HG02870 (cell line): Measurements from ENCODE around the gene LCMT1.
"Not testable (repeated sequence)": the region's sequence is repeated elsewhere in the genome, so short reads cannot be mapped to it uniquely, and the experiment has no call there.

Source experiments
- ATAC-seq: cut with Tn5 transposase; IDR thresholded peaks from one replicate; pipeline ENCODE4 v1.9.1; 2021; ENCODE audit warnings: mild to moderate bottlenecking, moderate library complexity; ENCODE audit not compliant: unreplicated experiment

Gene LCMT1

GRCh38 chr16:25181236-25181635 is 69.7 kb downstream of the LCMT1 start:
- not testable (repeated sequence) for ATAC-seq

- ATAC-seq: no peak
Measured at GRCh38 chr16:25184771-25185170, 73.2 kb downstream of the LCMT1 start.

- ATAC-seq: no peak
Measured at GRCh38 chr16:25187491-25187795, 75.9 kb downstream of the LCMT1 start.

- no peak for ATAC-seq
Measured at GRCh38 chr16:25189305-25189704, 77.8 kb downstream of the LCMT1 start.

GRCh38 chr16:25192096-25192495 is 80.6 kb downstream of the LCMT1 start:
- no peak for ATAC-seq

- ATAC-seq: no peak
Measured at GRCh38 chr16:25194273-25194878, 82.8 kb downstream of the LCMT1 start.

- no peak for ATAC-seq
Measured at GRCh38 chr16:25198021-25198420, 86.5 kb downstream of the LCMT1 start.

- ATAC-seq: no peak
Measured at GRCh38 chr16:25199457-25199856, 87.9 kb downstream of the LCMT1 start.

GRCh38 chr16:25210758-25211157 is 99.2 kb downstream of the LCMT1 start:
- ATAC-seq: no peak

- no peak for ATAC-seq
Measured at GRCh38 chr16:25212636-25213035, 101.1 kb downstream of the LCMT1 start.

- no peak for ATAC-seq
Measured at GRCh38 chr16:25213709-25214397, 102.3 kb downstream of the LCMT1 start.

- no peak for ATAC-seq
Measured at GRCh38 chr16:25217112-25217511, 105.6 kb downstream of the LCMT1 start.

GRCh38 chr16:25217921-25218320 is 106.4 kb downstream of the LCMT1 start:
- no peak for ATAC-seq

- ATAC-seq: no peak
Measured at GRCh38 chr16:25219070-25219737, 107.7 kb downstream of the LCMT1 start.

GRCh38 chr16:25222959-25223358 is 111.4 kb downstream of the LCMT1 start:
- no peak for ATAC-seq

GRCh38 chr16:25223964-25224363 is 112.4 kb downstream of the LCMT1 start:
- no peak for ATAC-seq

GRCh38 chr16:25224731-25225319 is 113.3 kb downstream of the LCMT1 start:
- ATAC-seq: no peak
